GM19397 (cell line): Measurements from ENCODE around the gene ZNF277.

Source experiments
- ATAC-seq: cut with Tn5 transposase; IDR thresholded peaks from one replicate; pipeline ENCODE4 v1.9.1; 2021; ENCODE audit warnings: mild to moderate bottlenecking, moderate library complexity; ENCODE audit not compliant: unreplicated experiment

The ZNF277 gene

GRCh38 chr7:112206238-112206990, at the start of gene ZNF277, which contains the start of gene DOCK4:
ZNF277 (plus strand) TSS chr7:112206695; CDS start chr7:112206717, 22 bp downstream.
DOCK4 (minus strand) TSS chr7:112206399; CDS start chr7:112206138, 261 bp downstream.
- peak; percentile 94 for ATAC-seq

GRCh38 chr7:112157072-112157471, 49.4 kb upstream of the ZNF277 start:
- no peak for ATAC-seq

- no peak for ATAC-seq
Measured at GRCh38 chr7:112159351-112159750, 47.1 kb upstream of the ZNF277 start.

GRCh38 chr7:112160130-112160770, 46.2 kb upstream of the ZNF277 start:
- no peak for ATAC-seq

- no peak for ATAC-seq
Measured at GRCh38 chr7:112160771-112161150, 45.7 kb upstream of the ZNF277 start.

- ATAC-seq = no peak
Measured at GRCh38 chr7:112161253-112162141, 45.0 kb upstream of the ZNF277 start.

- no peak for ATAC-seq
Measured at GRCh38 chr7:112162142-112162766, 44.2 kb upstream of the ZNF277 start.

GRCh38 chr7:112162784-112163506, 43.5 kb upstream of the ZNF277 start:
- ATAC-seq = no peak

- ATAC-seq = no peak
Measured at GRCh38 chr7:112167147-112167546, 39.3 kb upstream of the ZNF277 start.

GRCh38 chr7:112168915-112169314, 37.6 kb upstream of the ZNF277 start:
- ATAC-seq = no peak

GRCh38 chr7:112171673-112172072, 34.8 kb upstream of the ZNF277 start:
- no peak for ATAC-seq

- ATAC-seq = no peak
Measured at GRCh38 chr7:112172870-112173567, 33.5 kb upstream of the ZNF277 start.

- ATAC-seq = no peak
Measured at GRCh38 chr7:112173568-112173905, 33.0 kb upstream of the ZNF277 start.

- no peak for ATAC-seq
Measured at GRCh38 chr7:112174192-112174591, 32.3 kb upstream of the ZNF277 start.

GRCh38 chr7:112176241-112176640, 30.3 kb upstream of the ZNF277 start:
- no peak for ATAC-seq

GRCh38 chr7:112176693-112177415, 29.6 kb upstream of the ZNF277 start:
- no peak for ATAC-seq

GRCh38 chr7:112180223-112180622, 26.3 kb upstream of the ZNF277 start:
- ATAC-seq = no peak

GRCh38 chr7:112182749-112183148, 23.7 kb upstream of the ZNF277 start:
- ATAC-seq = no peak

- no peak for ATAC-seq
Measured at GRCh38 chr7:112183266-112183665, 23.2 kb upstream of the ZNF277 start.
